Neural cell (in vitro differentiated cells): Measurements from ENCODE around the gene CDK17. TPM values are rescaled to one million over a fixed set of nuclear protein-coding genes. Genes with fewer than 3 reads are reported as not detected.

Experiments
- H2AFZ ChIP-seq: fragments of 200-600, 300-800 bp; sonication (generic), shearing (Covaris generic); 2 replicates; pipeline ENCODE4 v1.6.0; 2014; ENCODE audit warnings: low read depth, mild to moderate bottlenecking, antibody characterized with exemption, low read length, moderate library complexity
- H3F3A ChIP-seq: fragments of 200-600 bp; shearing (Covaris generic); 2 replicates; pipeline ENCODE4 v1.6.1; 2016; ENCODE audit warnings: mild to moderate bottlenecking, moderate library complexity, mixed read lengths, antibody characterized with exemption, low read length; ENCODE audit not compliant: insufficient read depth, poor library complexity, severe bottlenecking
- H3K27ac ChIP-seq: fragments of 200-600, 300-800 bp; sonication (generic), shearing (Covaris generic); 2 replicates; pipeline ENCODE4 v1.5.1; 2014; ENCODE audit warnings: mild to moderate bottlenecking, low read length, moderate library complexity
- H3K27me3 ChIP-seq: fragments of 300-800, 200-600 bp; sonication (generic), shearing (Covaris generic); 2 replicates; pipeline ENCODE4 v1.6.0; 2014; ENCODE audit warnings: mild to moderate bottlenecking, low read depth, low read length, moderate library complexity; ENCODE audit not compliant: insufficient read depth
- H3K36me3 ChIP-seq: fragments of 300-800, 200-600 bp; sonication (generic), shearing (Covaris generic); 2 replicates; pipeline ENCODE4 v1.5.1; 2014; ENCODE audit warnings: mild to moderate bottlenecking, antibody characterized with exemption, low read length, moderate library complexity; ENCODE audit not compliant: insufficient read depth
- H3K4me2 ChIP-seq: fragments of 300-800, 200-600 bp; sonication (generic), shearing (Covaris generic); 2 replicates; pipeline ENCODE4 v1.6.0; 2014; ENCODE audit warnings: mild to moderate bottlenecking, low read length
- H3K4me3 ChIP-seq: fragments of 300-800, 200-600 bp; sonication (generic), shearing (Covaris generic); 2 replicates; pipeline ENCODE4 v1.5.1; 2014; ENCODE audit warnings: mild to moderate bottlenecking, low read length, moderate library complexity
- H3K79me2 ChIP-seq: fragments of 200-600 bp; shearing (Covaris generic); replicated peaks from 2 replicates; pipeline ENCODE4 v1.6.0; 2014; ENCODE audit warnings: mild to moderate bottlenecking, low read length, moderate library complexity; ENCODE audit not compliant: insufficient read depth
- H3K9ac ChIP-seq: fragments of 300-800, 200-600 bp; sonication (generic), shearing (Covaris generic); 2 replicates; pipeline ENCODE4 v1.6.1; 2016; ENCODE audit warnings: mild to moderate bottlenecking, low read length, mixed read lengths
- H3K9me2 ChIP-seq: fragments of 200-600 bp; shearing (Covaris generic); 2 replicates; pipeline ENCODE4 v1.6.1; 2016; ENCODE audit warnings: mild to moderate bottlenecking, low read length, mixed read lengths; ENCODE audit not compliant: insufficient read depth
- H3K9me3 ChIP-seq: fragments of 200-600, 300-800 bp; sonication (generic), shearing (Covaris generic); 2 replicates; pipeline ENCODE4 v1.6.1; 2016; ENCODE audit warnings: mild to moderate bottlenecking, mixed run types, low read length, moderate library complexity, mixed read lengths
- H4K20me1 ChIP-seq: fragments of 200-600 bp; shearing (Covaris generic); 2 replicates; pipeline ENCODE4 v1.6.1; 2016; ENCODE audit warnings: mild to moderate bottlenecking, mixed run types; ENCODE audit not compliant: insufficient read depth
- CTCF ChIP-seq: fragments of 450-650 bp; IDR thresholded peaks from 2 replicates; pipeline ENCODE4 v1.5.1; 2014; ENCODE audit warnings: antibody characterized with exemption, mild to moderate bottlenecking, moderate library complexity; ENCODE audit not compliant: poor library complexity, severe bottlenecking
- EP300 ChIP-seq: fragments of 450-650 bp; conservative IDR thresholded peaks from 2 replicates; pipeline ENCODE4 v1.6.1; 2014; ENCODE audit warnings: antibody characterized with exemption, mild to moderate bottlenecking, moderate library complexity; ENCODE audit not compliant: poor library complexity, severe bottlenecking
- EZH2 ChIP-seq: fragments of 200-600, 300-800 bp; shearing (Covaris generic), sonication (generic); IDR thresholded peaks from 2 replicates; pipeline ENCODE4 v1.6.1; 2014; ENCODE audit warnings: antibody characterized with exemption, low read length, borderline replicate concordance, mild to moderate bottlenecking; ENCODE audit not compliant: insufficient read depth, poor library complexity, severe bottlenecking
- MXI1 ChIP-seq: fragments of 450-650 bp; conservative IDR thresholded peaks from 2 replicates; pipeline ENCODE4 v1.6.1; 2014; ENCODE audit warnings: antibody characterized with exemption, mild to moderate bottlenecking; ENCODE audit not compliant: poor library complexity, severe bottlenecking
- POLR2AphosphoS5 ChIP-seq: IDR thresholded peaks from 2 replicates; pipeline ENCODE4 v1.6.1; 2012
- RAD21 ChIP-seq: fragments of 450-650 bp; conservative IDR thresholded peaks from 2 replicates; pipeline ENCODE4 v1.6.1; 2014; ENCODE audit warnings: antibody characterized with exemption, mild to moderate bottlenecking, moderate library complexity
- REST ChIP-seq: IDR thresholded peaks from 2 replicates; pipeline ENCODE4 v1.6.1; 2012; ENCODE audit warnings: borderline replicate concordance
- SMC3 ChIP-seq: fragments of 450-650 bp; conservative IDR thresholded peaks from 2 replicates; pipeline ENCODE4 v1.6.1; 2014; ENCODE audit warnings: antibody characterized with exemption, mild to moderate bottlenecking, moderate library complexity; ENCODE audit not compliant: poor library complexity
- TAF1 ChIP-seq: IDR thresholded peaks from 2 replicates; pipeline ENCODE4 v1.6.1; 2012; ENCODE audit warnings: low read depth
- polyA plus RNA-seq: library from polyadenylated mRNA; depleted of rRNA; stranded (reverse); fragments of >200 nt; gene quantifications from 2 replicates; pipeline ENCODE4 v1.2.3, GENCODE V29; 2014

The CDK17 gene
- polyA plus RNA-seq, 1 donor from 2014 or later, result 119 TPM

- H3K79me2 ChIP-seq, result no peaks in the 10 kb centered on the region
- no peaks in the 10 kb centered on the region for H3F3A ChIP-seq
Measured at GRCh38 chr12:96303653-96304052, 96.6 kb downstream of the CDK17 start.

GRCh38 chr12:96302687-96303310 lies 97.4 kb downstream of the CDK17 start:
- Histone ChIP-seq H3K27me3 (no peaks in the 10 kb centered on the region), H2AFZ (no peak overlapping the region), H3K9ac (no peak overlapping the region), H3K4me3 (no peak overlapping the region), H4K20me1 (no peaks in the 10 kb centered on the region), H3K4me2 (peak overlapping the region; percentile 4), H3K9me2 (no peaks in the 10 kb centered on the region), H3K36me3 (no peaks in the 10 kb centered on the region), H3K9me3 (no peaks in the 10 kb centered on the region), H3F3A (no peaks in the 10 kb centered on the region), H3K27ac (no peak overlapping the region), H3K79me2 (no peaks in the 10 kb centered on the region)
- TF ChIP-seq EZH2, result no peak
- TF ChIP-seq MXI1, result no peak
- no peak for TF ChIP-seq RAD21
- no peak for TF ChIP-seq CTCF
- TF ChIP-seq REST, result no peak
- TF ChIP-seq SMC3, result no peak
- no peak for TF ChIP-seq POLR2AphosphoS5
- no peak for TF ChIP-seq TAF1
- TF ChIP-seq EP300, result no peak

More at GRCh38 chr12:96303653-96304052, 96.6 kb downstream of the CDK17 start:
- no peak for TF ChIP-seq SMC3
- no peak for TF ChIP-seq MXI1
- no peak for TF ChIP-seq EZH2
- no peak for TF ChIP-seq REST
- TF ChIP-seq EP300, result no peak
- Histone ChIP-seq H3K27me3 (no peaks in the 10 kb centered on the region), H2AFZ (no peak overlapping the region), H3K9ac (no peak overlapping the region), H3K9me2 (no peaks in the 10 kb centered on the region), H3K4me3 (no peak overlapping the region), H4K20me1 (no peaks in the 10 kb centered on the region), H3K27ac (no peak overlapping the region), H3K36me3 (no peaks in the 10 kb centered on the region), H3K9me3 (no peaks in the 10 kb centered on the region), H3K4me2 (no peak overlapping the region)
